GM21367 (cell line): ENCODE data around the gene KATNAL2.

Source experiments
- ATAC-seq: cut with Tn5 transposase; IDR thresholded peaks from one replicate; pipeline ENCODE4 v1.9.1; 2021; ENCODE audit not compliant: unreplicated experiment

The KATNAL2 gene

GRCh38 chr18:46917108-46917802 lies at the start of gene KATNAL2, which contains the start of gene PIAS2:
TSS of gene KATNAL2 (plus strand) at chr18:46917602. CDS start at chr18:46946873, 29,271 bp downstream.
TSS of gene PIAS2 (minus strand) at chr18:46917507. CDS start at chr18:46917345, 162 bp downstream.
- peak; percentile 80 for ATAC-seq

GRCh38 chr18:46868169-46868921 lies 49.1 kb upstream of the KATNAL2 start:
- no peak for ATAC-seq

- no peak for ATAC-seq
Observed at GRCh38 chr18:46877329-46877987, 39.9 kb upstream of the KATNAL2 start.

- ATAC-seq, result no peak
Observed at GRCh38 chr18:46883180-46883579, 34.2 kb upstream of the KATNAL2 start.

- ATAC-seq, result no peak
Observed at GRCh38 chr18:46886893-46887292, 30.5 kb upstream of the KATNAL2 start.

- ATAC-seq, result no peak
Observed at GRCh38 chr18:46888965-46889364, 28.4 kb upstream of the KATNAL2 start.

GRCh38 chr18:46891742-46892214 lies 25.6 kb upstream of the KATNAL2 start:
- peak; percentile 75 for ATAC-seq

- peak; percentile 49 for ATAC-seq
Observed at GRCh38 chr18:46892842-46893241, 24.6 kb upstream of the KATNAL2 start.

- no peak for ATAC-seq
Observed at GRCh38 chr18:46893360-46893759, 24.0 kb upstream of the KATNAL2 start.

- no peak for ATAC-seq
Observed at GRCh38 chr18:46894124-46894523, 23.3 kb upstream of the KATNAL2 start.

- peak; percentile 73 for ATAC-seq
Observed at GRCh38 chr18:46899274-46899948, 18.0 kb upstream of the KATNAL2 start.

- ATAC-seq, result no peak
Observed at GRCh38 chr18:46903406-46903805, 14.0 kb upstream of the KATNAL2 start.

GRCh38 chr18:46909497-46909896 lies 7.9 kb upstream of the KATNAL2 start:
- no peak for ATAC-seq

GRCh38 chr18:46910856-46911255 lies 6.5 kb upstream of the KATNAL2 start:
- ATAC-seq, result no peak

- no peak for ATAC-seq
Observed at GRCh38 chr18:46915800-46916550, 1.4 kb upstream of the KATNAL2 start.

GRCh38 chr18:46916551-46917107 lies 773 bp upstream of the KATNAL2 start:
- ATAC-seq, result peak; percentile 22

GRCh38 chr18:46917803-46918600 lies 600 bp downstream of the KATNAL2 start:
- peak; percentile 4 for ATAC-seq

GRCh38 chr18:46920067-46920466 lies 2.7 kb downstream of the KATNAL2 start:
- ATAC-seq, result no peak

GRCh38 chr18:46920653-46921052 lies 3.3 kb downstream of the KATNAL2 start:
- no peak for ATAC-seq
